ENCODE results near the gene RAD9A. TPM values are rescaled to one million over a fixed set of nuclear protein-coding genes. Genes with fewer than 3 reads are reported as not detected.

Gene RAD9A
- total RNA-seq, 1 experiment from 2014 or later = 43.0 TPM

DNA sequence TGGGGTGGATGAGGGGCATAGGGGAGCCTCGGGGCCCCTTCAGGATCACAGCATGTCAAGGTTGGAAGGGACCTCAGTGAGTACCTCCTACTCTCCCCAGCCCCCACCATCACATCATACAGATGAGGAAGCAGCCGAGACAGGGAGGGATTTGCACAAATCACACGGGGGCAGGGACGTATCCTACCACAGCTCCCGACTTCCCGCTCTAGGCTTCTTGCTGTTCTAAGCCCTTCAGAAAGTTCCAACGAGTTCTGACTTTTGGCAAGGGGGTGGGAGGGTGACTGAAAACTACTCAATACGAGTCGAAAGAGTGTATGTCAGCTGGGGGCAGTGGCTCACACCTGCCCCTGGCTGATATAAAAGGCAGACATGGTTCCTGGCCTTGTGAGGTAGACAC, 4.7 kb upstream of the RAD9A start:
- no peak overlapping the region for H3K4me3 ChIP-seq (ENCODE audit: low read depth, low read length, poor library complexity, severe bottlenecking)
- intact Hi-C loops (cut with micrococcal nuclease; ENCODE audit: unreplicated experiment) = loop anchor here (10.0 kb wide), 2 partner anchors 302 to 332 kb away; partner anchors contain the start of gene RHOD
- BruUV-seq (replicated peaks) = no TSS peak
- no peaks in the 10 kb centered on the region for H3K9me3 ChIP-seq (ENCODE audit: low read depth, low read length, poor library complexity, severe bottlenecking)
- CTCF ChIA-PET = interaction anchor here (0.6 to 1.5 kb wide), 3 partner anchors 14 to 727 kb away, joined by 3 to 10 read pairs (median 3); partner anchors contain the start of gene PPP1CA
- H3K4me1 ChIP-seq (ENCODE audit: insufficient read depth, low read length, poor library complexity, severe bottlenecking) = peaks cover 14% of the 10 kb centered on the region
- POLR2A ChIA-PET (ENCODE audit: low non-redundant PET) = interaction anchor here (0.6 kb wide), 2 partner anchors 13 to 15 kb away, joined by 4 to 5 read pairs; partner anchors contain the start of gene PPP1CA
- no peaks in the 10 kb centered on the region for H3K36me3 ChIP-seq (ENCODE audit: insufficient read depth, low read length, poor library complexity, severe bottlenecking)
- DNase-seq (ENCODE audit: low spot score) = no peak
- H3K27me3 ChIP-seq (replicated peaks; ENCODE audit: insufficient read depth, low read depth, low read length, poor library complexity) = no peaks in the 10 kb centered on the region
- H3K27ac ChIP-seq (ENCODE audit: low read depth, low read length, poor library complexity, severe bottlenecking) = no peak overlapping the region
- TF ChIP-seq EZH2 (IDR thresholded peaks at IDR 0.05; ENCODE audit: borderline replicate concordance, low read depth, low read length, poor library complexity, severe bottlenecking) = no peak
- TF ChIP-seq, protein P1, sequence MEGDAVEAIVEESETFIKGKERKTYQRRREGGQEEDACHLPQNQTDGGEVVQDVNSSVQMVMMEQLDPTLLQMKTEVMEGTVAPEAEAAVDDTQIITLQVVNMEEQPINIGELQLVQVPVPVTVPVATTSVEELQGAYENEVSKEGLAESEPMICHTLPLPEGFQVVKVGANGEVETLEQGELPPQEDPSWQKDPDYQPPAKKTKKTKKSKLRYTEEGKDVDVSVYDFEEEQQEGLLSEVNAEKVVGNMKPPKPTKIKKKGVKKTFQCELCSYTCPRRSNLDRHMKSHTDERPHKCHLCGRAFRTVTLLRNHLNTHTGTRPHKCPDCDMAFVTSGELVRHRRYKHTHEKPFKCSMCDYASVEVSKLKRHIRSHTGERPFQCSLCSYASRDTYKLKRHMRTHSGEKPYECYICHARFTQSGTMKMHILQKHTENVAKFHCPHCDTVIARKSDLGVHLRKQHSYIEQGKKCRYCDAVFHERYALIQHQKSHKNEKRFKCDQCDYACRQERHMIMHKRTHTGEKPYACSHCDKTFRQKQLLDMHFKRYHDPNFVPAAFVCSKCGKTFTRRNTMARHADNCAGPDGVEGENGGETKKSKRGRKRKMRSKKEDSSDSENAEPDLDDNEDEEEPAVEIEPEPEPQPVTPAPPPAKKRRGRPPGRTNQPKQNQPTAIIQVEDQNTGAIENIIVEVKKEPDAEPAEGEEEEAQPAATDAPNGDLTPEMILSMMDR (conservative IDR thresholded peaks at IDR 0.05; ENCODE audit: low read depth, low read length) = no peak

DNA sequence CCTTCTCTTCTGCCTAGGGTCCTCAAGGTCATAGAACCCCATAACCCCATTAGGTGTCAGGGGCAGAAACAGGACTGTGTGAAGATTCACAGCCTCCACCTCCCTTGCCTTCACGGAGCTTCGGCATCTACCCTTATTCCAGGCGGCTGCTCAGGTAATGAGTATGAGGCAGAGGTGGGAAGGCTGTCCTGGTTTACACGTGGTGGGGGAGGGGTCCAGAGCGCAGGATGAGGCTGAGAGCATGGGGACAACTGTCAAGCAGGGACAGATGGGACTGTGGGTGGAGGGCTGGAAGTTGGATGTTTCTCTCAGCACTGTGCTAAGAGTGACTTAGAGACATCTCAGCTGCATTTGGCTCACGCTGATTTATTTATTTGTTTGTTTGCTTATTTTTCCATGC, 4.3 kb upstream of the RAD9A start:
- H3K4me3 ChIP-seq (ENCODE audit: low read depth, low read length, poor library complexity, severe bottlenecking) = no peak overlapping the region
- no peak for DNase-seq (ENCODE audit: low spot score)
- intact Hi-C loops (cut with micrococcal nuclease; ENCODE audit: unreplicated experiment) = loop anchor here (10.0 kb wide), 2 partner anchors 303 to 333 kb away; partner anchors contain the start of gene RHOD
- TF ChIP-seq, protein P1 (conservative IDR thresholded peaks at IDR 0.05; ENCODE audit: low read depth, low read length) = no peak
- TF ChIP-seq EZH2 (IDR thresholded peaks at IDR 0.05; ENCODE audit: borderline replicate concordance, low read depth, low read length, poor library complexity, severe bottlenecking) = no peak
- no peak overlapping the region for H3K27ac ChIP-seq (ENCODE audit: low read depth, low read length, poor library complexity, severe bottlenecking)
- no peaks in the 10 kb centered on the region for H3K9me3 ChIP-seq (ENCODE audit: low read depth, low read length, poor library complexity, severe bottlenecking)
- BruUV-seq (replicated peaks) = no TSS peak
- H3K27me3 ChIP-seq (replicated peaks; ENCODE audit: insufficient read depth, low read depth, low read length, poor library complexity) = no peaks in the 10 kb centered on the region
- H3K36me3 ChIP-seq (ENCODE audit: insufficient read depth, low read length, poor library complexity, severe bottlenecking) = no peaks in the 10 kb centered on the region
- H3K4me1 ChIP-seq (ENCODE audit: insufficient read depth, low read length, poor library complexity, severe bottlenecking) = peaks cover 15% of the 10 kb centered on the region
- POLR2A ChIA-PET (ENCODE audit: low non-redundant PET) = no interaction called here
- CTCF ChIA-PET = interaction anchor here (0.7 to 1.5 kb wide), 2 partner anchors 14 to 726 kb away, joined by 3 read pairs; partner anchors contain the start of gene PPP1CA

DNA sequence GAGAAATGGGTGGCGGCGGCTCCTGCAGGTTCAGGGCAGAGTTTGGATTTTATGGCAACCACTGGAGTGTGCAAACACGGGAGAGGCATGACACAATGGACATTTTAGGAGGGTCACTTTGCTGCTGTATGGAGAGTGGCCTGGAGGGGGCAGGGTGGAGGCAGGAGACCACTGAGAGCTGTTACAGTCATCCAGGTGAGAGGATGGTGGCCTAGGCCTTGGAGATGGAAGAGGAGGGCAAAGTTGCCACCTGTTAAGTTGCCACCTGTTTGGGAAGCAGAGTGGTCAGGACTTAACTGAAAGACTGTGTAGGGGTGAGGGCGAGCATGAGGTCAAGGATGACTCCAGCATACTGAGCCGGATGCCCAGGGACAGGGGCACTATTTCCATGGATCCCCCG, 2.3 kb upstream of the RAD9A start:
- POLR2A ChIA-PET (ENCODE audit: low non-redundant PET) = no interaction called here
- H3K4me1 ChIP-seq (ENCODE audit: insufficient read depth, low read length, poor library complexity, severe bottlenecking) = peaks cover 18% of the 10 kb centered on the region
- TF ChIP-seq, protein P1 (conservative IDR thresholded peaks at IDR 0.05; ENCODE audit: low read depth, low read length) = peak; percentile 71
- no peak for TF ChIP-seq EZH2 (IDR thresholded peaks at IDR 0.05; ENCODE audit: borderline replicate concordance, low read depth, low read length, poor library complexity, severe bottlenecking)
- intact Hi-C loops (cut with micrococcal nuclease; ENCODE audit: unreplicated experiment) = loop anchor here (10.0 kb wide), 2 partner anchors 305 to 335 kb away; partner anchors contain the start of gene RHOD
- peaks cover 8% of the 10 kb centered on the region for H3K36me3 ChIP-seq (ENCODE audit: insufficient read depth, low read length, poor library complexity, severe bottlenecking)
- no peaks in the 10 kb centered on the region for H3K9me3 ChIP-seq (ENCODE audit: low read depth, low read length, poor library complexity, severe bottlenecking)
- BruUV-seq (replicated peaks) = no TSS peak
- no peak for DNase-seq (ENCODE audit: low spot score)
- no peak overlapping the region for H3K4me3 ChIP-seq (ENCODE audit: low read depth, low read length, poor library complexity, severe bottlenecking)
- CTCF ChIA-PET = interaction anchor here (0.6 to 0.9 kb wide), 2 partner anchors 12 to 360 kb away, joined by 4 to 6 read pairs; partner anchors contain the start of gene PPP1CA
- no peak overlapping the region for H3K27ac ChIP-seq (ENCODE audit: low read depth, low read length, poor library complexity, severe bottlenecking)
- no peaks in the 10 kb centered on the region for H3K27me3 ChIP-seq (replicated peaks; ENCODE audit: insufficient read depth, low read depth, low read length, poor library complexity)
